Glutamatergic neuron (in vitro differentiated cells): ENCODE measurements around the gene JUP. TPM values are rescaled to one million over a fixed set of nuclear protein-coding genes. Genes with fewer than 3 reads are reported as not detected.

ENCODE experiments used
- DNase-seq: peaks from one replicate; pipeline ENCODE4 v3.0.0; 2022
- H3K27ac Mint-ChIP-seq: one replicate; pipeline ENCODE4 v1.8.0; 2020; ENCODE audit warnings: mild to moderate bottlenecking, mixed read lengths, inconsistent platforms; ENCODE audit not compliant: unreplicated experiment
- H3K27me3 Mint-ChIP-seq: one replicate; pipeline ENCODE4 v1.8.0; 2020; ENCODE audit warnings: mild to moderate bottlenecking, moderate library complexity, mixed read lengths, inconsistent platforms; ENCODE audit not compliant: unreplicated experiment
- H3K36me3 Mint-ChIP-seq: one replicate; pipeline ENCODE4 v1.8.0; 2020; ENCODE audit warnings: mild to moderate bottlenecking, mixed read lengths, inconsistent platforms; ENCODE audit not compliant: unreplicated experiment
- H3K4me1 Mint-ChIP-seq: one replicate; pipeline ENCODE4 v1.8.0; 2020; ENCODE audit warnings: mild to moderate bottlenecking, low read depth, mixed read lengths, inconsistent platforms; ENCODE audit not compliant: unreplicated experiment
- H3K4me3 Mint-ChIP-seq: one replicate; pipeline ENCODE4 v1.8.0; 2020; ENCODE audit warnings: mild to moderate bottlenecking, mixed read lengths, inconsistent platforms; ENCODE audit not compliant: unreplicated experiment
- H3K9me3 Mint-ChIP-seq: one replicate; pipeline ENCODE4 v1.8.0; 2020; ENCODE audit warnings: mild to moderate bottlenecking, moderate library complexity, mixed read lengths, inconsistent platforms; ENCODE audit not compliant: unreplicated experiment
- CTCF ChIP-seq: fragments of 200-600 bp; sonication (generic); IDR thresholded peaks from one replicate; pipeline ENCODE4 v1.5.0; 2021; ENCODE audit not compliant: partially characterized antibody, unreplicated experiment
- total RNA-seq: library from RNA; stranded (reverse); fragmentation: NEBNext Ultra II Directional; extraction: Animal tissue kit (Norgen Biotek cat#: 25700); gene quantifications from one replicate; pipeline ENCODE4 v1.2.1, GENCODE V29; 2021; ENCODE audit not compliant: unreplicated experiment

Gene JUP
- total RNA-seq, 1 donor from 2014 or later, result 252 TPM

GRCh38 chr17:41806685-41807445 lies 20.4 kb upstream of the JUP start:
- no peak for TF ChIP-seq CTCF
- H3K27ac Mint-ChIP-seq, result no peak overlapping the region
- H3K4me1 Mint-ChIP-seq, result no peaks in the 10 kb centered on the region
- H3K9me3 Mint-ChIP-seq, result no peaks in the 10 kb centered on the region
- H3K4me3 Mint-ChIP-seq, result no peak overlapping the region
- peaks cover 2% of the 10 kb centered on the region for H3K27me3 Mint-ChIP-seq
- no peaks in the 10 kb centered on the region for H3K36me3 Mint-ChIP-seq
- no peak for DNase-seq

GRCh38 chr17:41803049-41804020 lies 16.8 kb upstream of the JUP start:
- Mint-ChIP-seq H3K27ac (no peak overlapping the region), H3K4me3 (no peak overlapping the region), H3K27me3 (peaks cover 4% of the 10 kb centered on the region), H3K4me1 (peaks cover 3% of the 10 kb centered on the region), H3K36me3 (no peaks in the 10 kb centered on the region), H3K9me3 (peaks cover 5% of the 10 kb centered on the region)
- no peak for TF ChIP-seq CTCF
- no peak for DNase-seq

- no peak overlapping the region for H3K27ac Mint-ChIP-seq
Measured at GRCh38 chr17:41801374-41802271, 15.1 kb upstream of the JUP start.

More at GRCh38 chr17:41801374-41802271, 15.1 kb upstream of the JUP start:
- Mint-ChIP-seq H3K4me3 (no peak overlapping the region), H3K9me3 (peaks cover 5% of the 10 kb centered on the region), H3K27me3 (peaks cover 4% of the 10 kb centered on the region), H3K36me3 (no peaks in the 10 kb centered on the region), H3K4me1 (peaks cover 3% of the 10 kb centered on the region)
- peak; percentile 86 for DNase-seq
- TF ChIP-seq CTCF, result peak; percentile 98
